ENCODE measurements around the gene GHRH.

- TF ChIP-seq CTCF (IDR thresholded peaks at IDR 0.05), result no peak
- no peak for TF ChIP-seq POLR2A (IDR thresholded peaks at IDR 0.05)
These were observed 38.6 kb downstream of the GHRH start for GRCh38 chr20:37223053-37223452.
